Smooth muscle cell (in vitro differentiated cells): ENCODE data around the gene TINCR. TPM values are rescaled to one million over a fixed set of nuclear protein-coding genes. Genes with fewer than 3 reads are reported as not detected.

ENCODE experiments used
- DNase-seq: peaks from one replicate; lab custom pipeline; 2025; ENCODE audit not compliant: unreplicated experiment; lab: John Stamatoyannopoulos, UW
- H2AFZ ChIP-seq: fragments of 200-600 bp; sonication (generic); 2 replicates; pipeline ENCODE4 v1.6.0; 2016; ENCODE audit warnings: antibody characterized with exemption, low read depth, mild to moderate bottlenecking
- H3F3A ChIP-seq: fragments of 200-600 bp; sonication (generic); 2 replicates; pipeline ENCODE4 v1.6.0; 2017; ENCODE audit warnings: antibody characterized with exemption, low read depth
- H3K27ac ChIP-seq: fragments of 200-600 bp; sonication (generic); 2 replicates; pipeline ENCODE4 v1.5.1; 2016; ENCODE audit warnings: low read depth, mild to moderate bottlenecking
- H3K27me3 ChIP-seq: fragments of 200-600 bp; sonication (generic); 2 replicates; pipeline ENCODE4 v1.6.1; 2016; ENCODE audit warnings: low read depth, mild to moderate bottlenecking
- H3K36me3 ChIP-seq: fragments of 200-600 bp; sonication (generic); 2 replicates; pipeline ENCODE4 v1.5.1; 2016; ENCODE audit warnings: low read depth
- H3K4me1 ChIP-seq: fragments of 200-600 bp; sonication (generic); 2 replicates; pipeline ENCODE4 v1.5.1; 2016; ENCODE audit warnings: low read depth
- H3K4me2 ChIP-seq: fragments of 200-600 bp; sonication (generic); 2 replicates; pipeline ENCODE4 v1.6.0; 2016; ENCODE audit warnings: mild to moderate bottlenecking
- H3K4me3 ChIP-seq: fragments of 200-600 bp; sonication (generic); 2 replicates; pipeline ENCODE4 v1.5.1; 2016; ENCODE audit warnings: mild to moderate bottlenecking
- H3K79me2 ChIP-seq: fragments of 200-600 bp; sonication (generic); 2 replicates; pipeline ENCODE4 v1.6.0; 2016; ENCODE audit warnings: low read depth, mild to moderate bottlenecking
- H3K9ac ChIP-seq: fragments of 200-600 bp; sonication (generic); 2 replicates; pipeline ENCODE4 v1.6.0; 2016; ENCODE audit warnings: low read depth
- H3K9me3 ChIP-seq: fragments of 200-600 bp; sonication (generic); replicated peaks from 2 replicates; pipeline ENCODE4 v1.5.1; 2016; ENCODE audit warnings: low read depth
- H4K20me1 ChIP-seq: fragments of 200-600 bp; sonication (generic); 2 replicates; pipeline ENCODE4 v1.6.0; 2016; ENCODE audit warnings: low read depth
- WGBS: methylation state at CpG from one replicate; pipeline ENCODE4 v1.1.7; 2016; ENCODE audit warnings: low lambda C conversion rate; 5-methylcytosine and 5-hydroxymethylcytosine counted together
- polyA plus RNA-seq: library from polyadenylated mRNA; unstranded; fragments of >200 nt; fragmentation: Nextera tagmentation; extraction: Ambion mirVana; gene quantifications from 2 replicates; pipeline ENCODE4 v1.2.1, GENCODE V29; 2016
- total RNA-seq: library from RNA; depleted of rRNA; stranded (reverse); fragments of >200 nt; gene quantifications from 2 replicates; pipeline ENCODE4 v1.2.3, GENCODE V29; 2014
- TF ChIP-seq, protein P1 (sequence below): fragments of 200-600 bp; sonication (generic); IDR thresholded peaks from 2 replicates; pipeline ENCODE4 v1.5.1; 2017; ENCODE audit warnings: borderline replicate concordance, mild to moderate bottlenecking, antibody characterized with exemption; ENCODE audit not compliant: insufficient read depth, poor library complexity, severe bottlenecking

Gene TINCR
- total and polyA plus RNA-seq, 2 experiments from 2014 or later = 2.2 to 2.9 TPM

DNA sequence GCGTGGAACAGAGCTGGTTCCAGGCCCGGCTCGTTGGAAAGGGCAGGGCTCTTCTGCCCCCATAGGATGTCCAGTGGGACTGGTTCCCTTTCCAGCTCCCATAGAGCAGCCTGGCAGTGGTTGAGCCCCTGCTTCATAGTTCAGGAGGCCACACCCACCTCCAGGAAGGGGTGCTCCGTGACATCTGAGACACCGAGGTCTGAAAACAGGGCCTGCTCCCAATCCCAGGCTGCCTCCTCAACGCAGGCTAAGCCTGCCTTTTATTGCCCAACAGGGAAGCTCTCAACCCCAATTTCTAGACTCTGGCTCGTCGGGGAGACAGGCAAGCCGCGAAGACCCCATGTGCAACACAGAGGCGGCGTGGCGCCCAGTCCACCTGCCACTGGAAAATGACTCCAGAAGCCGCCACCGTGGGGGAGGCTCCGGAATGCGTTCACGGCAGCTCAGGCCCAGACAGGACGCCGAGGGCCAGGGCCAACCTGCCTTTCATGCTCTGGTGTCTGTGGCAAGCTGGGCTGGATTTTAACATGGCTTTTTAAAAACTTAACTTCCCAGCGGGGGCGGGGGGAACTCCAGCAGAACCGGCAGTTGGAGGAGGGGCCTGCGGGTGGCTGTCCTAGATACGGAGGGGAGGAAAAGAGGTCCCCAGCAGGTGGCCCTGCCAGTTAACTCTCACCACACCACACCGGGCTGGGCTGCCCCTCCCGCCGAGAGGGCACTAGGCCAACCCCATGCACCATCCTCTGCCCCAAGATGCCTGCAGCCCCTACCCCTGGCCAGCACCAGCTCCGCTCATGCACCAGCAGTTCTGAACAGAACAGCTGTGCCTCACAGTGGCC, 17.9 kb upstream of the TINCR start:
- H3K9ac ChIP-seq = no peak overlapping the region
- H3K4me2 ChIP-seq = no peak overlapping the region
- DNase-seq = no peak
- H3K4me3 ChIP-seq = no peak overlapping the region
- H3K36me3 ChIP-seq = no peaks in the 10 kb centered on the region
- TF ChIP-seq, protein P1, sequence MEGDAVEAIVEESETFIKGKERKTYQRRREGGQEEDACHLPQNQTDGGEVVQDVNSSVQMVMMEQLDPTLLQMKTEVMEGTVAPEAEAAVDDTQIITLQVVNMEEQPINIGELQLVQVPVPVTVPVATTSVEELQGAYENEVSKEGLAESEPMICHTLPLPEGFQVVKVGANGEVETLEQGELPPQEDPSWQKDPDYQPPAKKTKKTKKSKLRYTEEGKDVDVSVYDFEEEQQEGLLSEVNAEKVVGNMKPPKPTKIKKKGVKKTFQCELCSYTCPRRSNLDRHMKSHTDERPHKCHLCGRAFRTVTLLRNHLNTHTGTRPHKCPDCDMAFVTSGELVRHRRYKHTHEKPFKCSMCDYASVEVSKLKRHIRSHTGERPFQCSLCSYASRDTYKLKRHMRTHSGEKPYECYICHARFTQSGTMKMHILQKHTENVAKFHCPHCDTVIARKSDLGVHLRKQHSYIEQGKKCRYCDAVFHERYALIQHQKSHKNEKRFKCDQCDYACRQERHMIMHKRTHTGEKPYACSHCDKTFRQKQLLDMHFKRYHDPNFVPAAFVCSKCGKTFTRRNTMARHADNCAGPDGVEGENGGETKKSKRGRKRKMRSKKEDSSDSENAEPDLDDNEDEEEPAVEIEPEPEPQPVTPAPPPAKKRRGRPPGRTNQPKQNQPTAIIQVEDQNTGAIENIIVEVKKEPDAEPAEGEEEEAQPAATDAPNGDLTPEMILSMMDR = no peak
- H4K20me1 ChIP-seq = peaks cover 21% of the 10 kb centered on the region
- no peak overlapping the region for H2AFZ ChIP-seq
- H3F3A ChIP-seq = no peaks in the 10 kb centered on the region
- WGBS = 53% methylated on average over 27 of the region's 29 CpGs
- peak overlapping the region; percentile 4 for H3K27ac ChIP-seq
- H3K79me2 ChIP-seq = no peaks in the 10 kb centered on the region
- no peaks in the 10 kb centered on the region for H3K27me3 ChIP-seq
- H3K9me3 ChIP-seq = no peaks in the 10 kb centered on the region
- H3K4me1 ChIP-seq = peaks cover 13% of the 10 kb centered on the region

DNA sequence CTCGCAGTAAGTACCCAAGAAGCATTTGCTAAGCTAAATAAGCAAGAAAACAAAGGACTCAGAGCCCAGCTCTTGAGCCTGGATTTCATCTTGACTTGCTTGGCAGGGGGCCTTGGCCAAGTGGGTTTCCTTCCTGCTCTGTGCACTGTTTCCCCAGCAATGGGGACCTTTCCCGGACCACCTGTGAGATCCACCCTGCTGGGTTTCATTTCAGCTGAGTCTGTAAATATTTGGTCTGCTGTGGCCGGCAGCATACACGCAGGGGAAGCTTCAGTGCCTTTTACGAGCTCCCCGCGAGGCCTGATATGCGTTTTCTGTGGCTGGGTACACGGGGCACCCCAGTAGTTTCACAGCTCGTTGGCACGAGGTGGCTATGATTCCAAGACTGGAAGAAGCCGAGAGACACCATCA, 12.4 kb upstream of the TINCR start:
- H2AFZ ChIP-seq = no peak overlapping the region
- no peaks in the 10 kb centered on the region for H3F3A ChIP-seq
- H3K36me3 ChIP-seq = no peaks in the 10 kb centered on the region
- H3K4me1 ChIP-seq = no peaks in the 10 kb centered on the region
- H3K27ac ChIP-seq = no peak overlapping the region
- H4K20me1 ChIP-seq = no peaks in the 10 kb centered on the region
- 77% methylated on average over 12 of the region's 12 CpGs for WGBS
- H3K4me3 ChIP-seq = no peak overlapping the region
- no peaks in the 10 kb centered on the region for H3K9me3 ChIP-seq
- H3K9ac ChIP-seq = no peak overlapping the region
- TF ChIP-seq, protein P1 = no peak
- no peaks in the 10 kb centered on the region for H3K79me2 ChIP-seq
- H3K4me2 ChIP-seq = no peak overlapping the region
- DNase-seq = no peak
- H3K27me3 ChIP-seq = no peaks in the 10 kb centered on the region

DNA sequence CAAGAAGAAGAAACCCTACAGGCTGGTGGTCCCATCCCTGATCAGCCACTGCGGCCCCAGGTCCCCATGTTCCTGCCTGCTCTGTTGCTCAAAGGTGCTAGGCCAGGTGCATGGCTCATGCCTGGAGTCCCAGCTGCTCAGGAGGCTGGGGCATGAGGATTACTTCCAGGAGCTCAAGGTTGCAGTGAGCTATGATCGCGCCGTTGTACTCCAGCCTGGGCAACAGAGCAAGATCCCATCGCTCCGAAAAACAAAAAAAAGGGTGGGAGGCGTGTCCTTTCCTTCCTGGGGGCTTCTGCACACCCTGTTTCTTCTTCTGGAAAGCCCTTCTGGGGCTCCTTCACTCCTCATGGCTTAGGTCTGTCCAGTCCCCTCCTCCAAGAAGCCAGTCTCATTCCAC, 11.9 kb upstream of the TINCR start:
- TF ChIP-seq, protein P1 = no peak
- Histone ChIP-seq H4K20me1 (no peaks in the 10 kb centered on the region), H3K27ac (no peak overlapping the region), H3K36me3 (no peaks in the 10 kb centered on the region), H3K27me3 (no peaks in the 10 kb centered on the region), H3K9ac (no peak overlapping the region), H3K79me2 (no peaks in the 10 kb centered on the region), H3K4me2 (no peak overlapping the region), H3K4me1 (no peaks in the 10 kb centered on the region), H2AFZ (no peak overlapping the region), H3K9me3 (no peaks in the 10 kb centered on the region), H3K4me3 (no peak overlapping the region), H3F3A (no peaks in the 10 kb centered on the region)
- DNase-seq = no peak
- WGBS = over 99% methylated on average over 7 of the region's 7 CpGs

DNA sequence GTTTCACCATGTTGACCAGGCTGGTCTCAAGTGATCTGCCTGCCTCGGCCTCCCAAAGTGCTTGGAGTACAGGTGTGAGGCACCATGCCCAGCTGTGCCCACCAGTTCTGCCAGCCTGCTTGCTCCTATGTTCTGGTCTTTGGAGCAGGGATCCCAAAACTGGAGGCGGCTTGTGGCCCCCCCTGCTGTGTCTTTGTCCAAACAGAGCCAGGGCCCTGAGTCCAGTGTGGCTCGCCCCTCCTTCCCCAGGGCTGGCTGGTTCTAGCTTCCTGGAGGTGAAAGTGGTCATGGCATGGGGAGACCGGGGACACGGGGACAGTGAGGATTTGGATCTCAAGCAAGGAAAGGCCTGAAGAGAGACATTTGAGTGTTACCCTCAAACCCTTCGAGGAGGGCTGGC, 11.5 kb upstream of the TINCR start:
- no peak for DNase-seq
- no peaks in the 10 kb centered on the region for H3K9me3 ChIP-seq
- WGBS = 94% methylated on average over 6 of the region's 6 CpGs
- no peak overlapping the region for H3K4me2 ChIP-seq
- TF ChIP-seq, protein P1 = no peak
- no peak overlapping the region for H2AFZ ChIP-seq
- H3F3A ChIP-seq = no peaks in the 10 kb centered on the region
- H3K27me3 ChIP-seq = no peaks in the 10 kb centered on the region
- no peaks in the 10 kb centered on the region for H4K20me1 ChIP-seq
- no peaks in the 10 kb centered on the region for H3K4me1 ChIP-seq
- H3K9ac ChIP-seq = no peak overlapping the region
- H3K27ac ChIP-seq = no peak overlapping the region
- no peaks in the 10 kb centered on the region for H3K36me3 ChIP-seq
- no peaks in the 10 kb centered on the region for H3K79me2 ChIP-seq
- no peak overlapping the region for H3K4me3 ChIP-seq
